GM12872 (cell line): ENCODE measurements around the gene TMEM61.

ENCODE experiments used
- CTCF ChIP-seq: IDR thresholded peaks from 3 replicates; pipeline ENCODE4 v1.5.1; 2011; ENCODE audit warnings: low read depth, mild to moderate bottlenecking, low read length, moderate library complexity; ENCODE audit not compliant: insufficient read depth

TMEM61 gene

GRCh38 chr1:54965624-54966340, 14.6 kb upstream of the TMEM61 start:
- TF ChIP-seq CTCF: no peak

GRCh38 chr1:54967372-54967771, 13.1 kb upstream of the TMEM61 start:
- TF ChIP-seq CTCF: no peak

- TF ChIP-seq CTCF: no peak
Observed at GRCh38 chr1:54968551-54968950, 11.9 kb upstream of the TMEM61 start.

GRCh38 chr1:54969879-54970278, 10.5 kb upstream of the TMEM61 start:
- no peak for TF ChIP-seq CTCF

- TF ChIP-seq CTCF: no peak
Observed at GRCh38 chr1:54970901-54971300, 9.5 kb upstream of the TMEM61 start.

GRCh38 chr1:54971317-54971791, 9.1 kb upstream of the TMEM61 start:
- TF ChIP-seq CTCF: no peak

- no peak for TF ChIP-seq CTCF
Observed at GRCh38 chr1:54972436-54972835, 8.0 kb upstream of the TMEM61 start.
